Measurements from ENCODE around the gene NOCT.
A peak's percentile ranks its signal among the peaks of the same experiment; 100 is the strongest.
"Not testable (repeated sequence)": the region's sequence is repeated elsewhere in the genome, so short reads cannot be mapped to it uniquely, and the experiment has no call there.

NOCT gene

GRCh38 chr4:139011225-139011950 is 4.2 kb upstream of the NOCT start:
- DNase-seq = no peak

DNA sequence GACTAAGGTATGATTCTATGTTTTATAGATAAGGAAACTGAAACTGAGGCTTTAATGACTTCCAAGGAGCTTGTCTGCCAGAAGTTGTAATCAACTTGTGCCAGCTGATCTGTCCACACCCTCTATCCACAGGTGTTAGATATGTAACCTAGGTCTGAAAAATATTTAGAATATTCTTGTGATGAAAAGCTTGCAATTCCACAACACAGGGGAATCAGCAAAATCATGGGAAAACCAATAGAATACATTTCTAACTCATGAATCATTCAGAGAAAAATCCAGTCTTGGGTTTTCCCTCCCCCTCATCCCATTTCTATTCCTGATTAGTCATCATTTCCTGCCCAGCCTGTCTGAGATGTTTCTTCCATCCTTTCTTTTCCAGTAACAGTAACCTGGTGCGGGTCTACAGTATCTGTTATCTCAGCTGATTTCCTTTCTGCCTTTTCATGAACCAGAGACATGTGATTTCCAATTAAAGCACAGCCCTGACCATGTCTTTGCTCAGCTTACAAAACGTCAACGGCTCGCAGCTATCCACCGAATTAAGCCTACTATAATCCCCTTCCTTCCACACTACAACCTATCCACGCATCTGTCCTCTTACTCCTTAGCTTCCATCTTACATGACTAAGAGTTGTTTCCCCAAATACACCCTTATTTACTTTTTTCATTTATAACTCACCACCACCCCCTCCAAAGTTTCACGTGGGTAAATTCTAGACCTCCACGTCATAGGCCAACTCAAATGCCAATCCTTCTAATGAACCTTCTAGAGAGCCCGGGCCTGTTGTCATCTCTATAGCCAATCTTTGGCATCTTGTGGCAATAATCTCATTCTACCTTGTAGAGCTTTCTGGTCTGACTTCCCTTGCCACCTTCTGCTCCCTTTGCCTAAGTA is 961 bp upstream of the NOCT start:
- DNase-seq = peak in 1 of 14 donors; percentile 12

- peak in 9 of 14 donors; percentile 29 to 68 (median 57) for DNase-seq
Observed at GRCh38 chr4:139015948-139016471, 429 bp downstream of the NOCT start.

- DNase-seq = no peak
Observed at GRCh38 chr4:139017861-139018260, 2.3 kb downstream of the NOCT start.

DNA sequence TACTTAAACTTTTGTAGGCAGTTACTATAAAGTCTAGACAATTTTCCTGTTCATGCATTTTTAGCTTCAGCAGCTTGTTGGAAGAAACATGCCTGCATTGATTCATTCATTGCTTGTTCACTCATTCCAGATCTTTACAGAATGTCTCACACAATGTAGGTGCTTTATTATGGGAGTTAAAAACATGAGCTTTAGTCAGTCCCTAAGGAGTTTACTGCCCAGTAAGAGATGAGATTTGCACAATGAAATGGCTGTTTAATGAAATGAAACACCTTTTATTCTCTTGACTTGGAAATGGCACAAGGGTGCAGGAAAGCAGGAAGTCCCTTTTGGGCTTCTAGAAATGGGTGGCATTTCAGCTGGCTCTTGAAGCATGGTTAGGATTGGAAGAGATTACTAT is 2.9 kb downstream of the NOCT start:
- no peak for DNase-seq

DNA sequence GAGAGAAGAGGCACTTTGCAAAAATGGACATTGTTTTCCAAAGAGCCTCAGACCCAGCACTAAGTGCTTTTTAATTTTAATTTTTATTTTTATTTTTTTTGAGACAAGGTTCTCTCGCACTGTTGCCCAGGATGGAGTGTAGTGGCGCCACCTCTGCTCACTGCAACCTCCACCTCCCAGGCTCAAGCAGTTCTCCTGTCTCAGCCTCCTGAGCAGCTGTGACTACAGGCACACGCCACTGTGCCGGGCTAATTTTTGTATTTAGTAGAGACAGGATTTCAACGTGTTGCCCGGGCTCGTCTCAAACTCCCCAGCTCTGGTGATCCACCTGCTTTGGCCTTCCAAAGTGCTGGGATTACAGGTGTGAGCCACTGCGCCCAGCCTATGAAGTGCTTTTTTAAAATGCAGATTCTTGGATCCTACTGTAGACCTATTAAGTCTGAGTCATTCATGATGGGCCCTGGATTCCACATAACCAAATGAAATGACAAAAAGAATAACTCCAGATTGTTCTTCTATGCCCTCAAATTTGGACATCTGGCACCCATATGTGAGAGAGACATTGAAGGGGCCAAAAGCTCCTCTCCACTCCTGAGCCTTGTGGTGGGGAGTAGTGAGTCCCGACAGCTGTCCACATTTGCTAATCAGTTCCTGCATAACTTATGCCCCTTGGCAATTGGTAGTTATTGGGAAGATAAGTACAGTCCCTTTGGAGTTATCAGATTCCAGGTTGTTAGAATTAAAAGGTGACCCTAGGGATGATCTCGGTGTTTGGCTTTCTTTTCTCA is 3.6 kb downstream of the NOCT start:
- no peak for DNase-seq

DNA sequence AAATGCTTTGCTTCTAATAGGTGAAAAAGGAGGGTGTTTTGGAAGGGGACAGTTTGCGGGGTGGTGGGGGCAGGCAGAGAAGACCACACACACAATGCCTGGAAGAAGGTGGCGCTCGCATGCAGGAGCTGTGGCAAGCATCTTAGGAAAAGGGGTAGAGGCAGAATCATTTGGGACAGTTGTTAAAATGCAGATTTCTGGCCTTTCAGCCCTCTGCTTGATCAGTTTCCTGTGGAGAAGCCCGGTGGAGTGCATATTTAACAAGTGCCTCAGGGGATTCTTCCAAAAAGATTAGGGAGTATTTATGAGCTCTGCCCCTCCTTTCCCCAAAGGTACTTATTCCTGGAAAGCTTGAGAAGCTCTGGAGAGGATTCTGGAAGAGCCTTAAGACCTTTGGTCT is 4.8 kb downstream of the NOCT start:
- DNase-seq = no peak

DNA sequence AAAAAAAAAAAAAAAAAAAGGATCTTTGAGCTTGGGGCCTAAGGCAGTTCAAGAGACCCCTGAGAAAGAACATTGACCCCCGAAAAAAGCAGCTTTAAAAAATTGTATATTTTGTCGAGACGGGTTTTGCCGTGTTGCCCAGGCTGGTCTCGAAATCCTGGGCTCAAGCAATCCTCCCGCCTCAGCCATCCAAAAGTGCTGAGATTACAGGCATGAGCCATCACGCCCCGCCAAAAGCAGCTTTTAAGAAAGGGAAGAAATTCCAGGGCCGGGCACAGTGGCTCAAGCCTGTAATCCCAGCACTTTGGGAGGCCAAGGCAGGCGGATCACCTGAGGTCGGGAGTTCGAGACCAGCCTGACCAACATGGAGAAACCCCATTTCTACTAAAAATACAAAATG is 5.5 kb downstream of the NOCT start:
- not testable (repeated sequence) for DNase-seq

DNA sequence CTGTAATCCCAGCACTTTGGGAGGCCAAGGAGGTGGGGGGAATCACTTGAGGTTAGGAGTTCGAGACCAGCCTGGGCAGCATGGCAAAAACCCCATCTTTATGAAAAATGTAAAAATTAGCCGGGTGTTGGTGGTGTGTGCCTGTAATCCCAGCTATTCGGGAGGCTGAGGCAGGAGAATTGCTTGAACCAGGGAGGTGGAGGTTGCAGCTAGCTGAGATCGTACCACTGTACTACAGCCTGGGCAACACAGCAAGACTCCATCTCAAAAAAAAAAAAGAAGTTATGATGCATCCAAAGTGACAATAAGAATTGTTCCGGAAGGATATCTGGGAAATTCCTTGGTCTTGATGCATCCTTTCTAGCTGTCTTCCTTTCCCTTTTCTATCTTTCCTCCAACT is 7.3 kb downstream of the NOCT start:
- DNase-seq = no peak

- no peak for DNase-seq
Observed at GRCh38 chr4:139024686-139025085, 9.1 kb downstream of the NOCT start.

- DNase-seq = no peak
Observed at GRCh38 chr4:139025841-139026240, 10.3 kb downstream of the NOCT start.

- no peak for DNase-seq
Observed at GRCh38 chr4:139027776-139028175, 12.2 kb downstream of the NOCT start.

DNA sequence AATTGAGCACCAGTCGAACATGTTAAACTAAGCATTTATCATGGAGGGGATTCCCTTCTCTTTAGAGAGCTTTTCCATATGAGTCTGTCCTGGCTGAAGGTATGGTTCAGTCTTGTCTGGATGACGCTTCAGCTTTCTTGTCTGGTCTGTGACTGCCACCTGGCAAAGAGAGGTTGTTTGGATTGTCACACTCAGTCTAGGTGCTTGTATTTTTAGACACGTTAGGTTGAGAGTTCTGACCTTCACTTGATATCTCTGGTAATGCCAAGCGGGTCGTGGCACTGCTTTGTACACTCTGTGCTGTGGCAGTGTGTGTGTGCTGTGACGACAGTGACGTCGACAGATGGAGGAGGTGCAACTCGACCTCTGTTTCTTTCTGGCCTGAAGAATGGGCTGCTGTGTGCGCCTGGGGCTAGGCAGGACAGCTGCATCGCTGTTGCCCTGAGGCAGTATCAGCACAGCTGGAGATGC is 12.6 kb downstream of the NOCT start:
- peak in 11 of 14 donors; percentile 5 to 72 (median 42) for DNase-seq

GRCh38 chr4:139029866-139030363 is 14.3 kb downstream of the NOCT start:
- not testable (repeated sequence) for DNase-seq

GRCh38 chr4:139030614-139031235 is 15.1 kb downstream of the NOCT start:
- DNase-seq = peak in 12 of 14 donors; percentile 7 to 69 (median 46)

GRCh38 chr4:139035650-139036049 is 20.1 kb downstream of the NOCT start:
- DNase-seq = no peak

DNA sequence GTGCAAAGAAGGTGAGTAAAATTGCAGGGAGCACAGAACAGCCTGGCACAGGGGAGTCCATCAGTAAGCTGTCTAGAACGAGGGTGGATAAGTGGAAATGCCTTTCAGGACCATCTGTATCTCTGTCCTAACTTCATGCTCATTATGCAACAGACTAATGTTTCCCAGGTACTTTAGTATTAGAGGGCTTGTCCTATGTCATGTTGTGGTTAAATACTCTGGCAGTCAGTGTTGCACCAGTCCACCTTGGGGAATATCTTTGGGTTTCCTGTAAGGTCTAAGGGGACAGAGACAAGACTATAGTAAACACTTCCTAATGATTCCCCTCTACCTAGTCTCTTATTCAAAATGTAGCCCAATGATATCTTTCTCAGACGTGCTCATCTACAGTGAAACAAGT is 21.3 kb downstream of the NOCT start:
- no peak for DNase-seq

DNA sequence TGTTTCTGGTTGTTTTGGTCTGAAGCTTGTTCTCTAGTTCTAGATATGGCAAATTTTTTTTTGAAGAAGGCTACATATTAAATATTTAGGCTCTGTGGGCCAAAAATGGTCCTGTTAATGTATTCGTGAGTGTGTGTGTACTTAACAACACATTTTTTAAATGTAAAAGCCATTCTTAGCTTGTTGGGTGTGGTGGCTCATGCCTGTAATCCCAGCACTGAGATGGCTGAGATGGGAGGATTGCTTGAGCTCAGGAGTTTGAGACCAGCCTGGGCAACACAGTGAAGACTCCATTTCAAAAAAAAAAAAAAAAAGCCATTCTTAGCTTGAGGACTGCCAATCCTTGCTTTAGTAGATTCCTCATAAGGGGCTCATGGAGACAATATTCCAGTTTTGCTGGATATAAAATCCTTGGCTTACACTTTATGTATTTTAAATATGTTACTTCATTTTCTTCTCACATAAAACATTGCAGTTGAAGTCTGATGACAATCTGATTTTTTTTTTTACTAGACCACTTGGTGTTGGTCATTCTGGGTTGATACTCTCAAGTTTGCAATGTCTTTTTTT is 23.4 kb downstream of the NOCT start:
- DNase-seq = no peak

DNA sequence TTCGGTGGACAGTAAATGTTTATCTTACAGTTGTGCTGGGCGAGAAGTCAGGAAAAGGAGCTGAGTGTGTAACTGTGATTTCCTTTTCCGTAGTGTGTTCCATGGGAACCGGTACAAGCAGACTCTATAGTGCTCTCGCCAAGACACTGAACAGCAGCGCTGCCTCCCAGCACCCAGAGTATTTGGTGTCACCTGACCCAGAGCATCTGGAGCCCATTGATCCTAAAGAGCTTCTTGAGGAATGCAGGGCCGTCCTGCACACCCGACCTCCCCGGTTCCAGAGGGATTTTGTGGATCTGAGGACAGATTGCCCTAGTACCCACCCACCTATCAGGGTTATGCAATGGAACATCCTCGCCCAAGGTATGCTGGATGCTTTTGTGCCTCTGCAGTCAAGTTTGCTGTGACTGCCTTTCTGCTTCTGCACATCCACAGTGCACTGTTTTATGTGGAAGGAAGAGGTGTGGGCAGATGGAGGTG is 27.4 kb downstream of the NOCT start:
- peak in 1 of 14 donors; percentile 7 for DNase-seq

- no peak for DNase-seq
Observed at GRCh38 chr4:139044291-139044690, 28.7 kb downstream of the NOCT start.

GRCh38 chr4:139048026-139048425 is 32.4 kb downstream of the NOCT start:
- DNase-seq = no peak
